Measurements from ENCODE around the gene STRN.

DNA sequence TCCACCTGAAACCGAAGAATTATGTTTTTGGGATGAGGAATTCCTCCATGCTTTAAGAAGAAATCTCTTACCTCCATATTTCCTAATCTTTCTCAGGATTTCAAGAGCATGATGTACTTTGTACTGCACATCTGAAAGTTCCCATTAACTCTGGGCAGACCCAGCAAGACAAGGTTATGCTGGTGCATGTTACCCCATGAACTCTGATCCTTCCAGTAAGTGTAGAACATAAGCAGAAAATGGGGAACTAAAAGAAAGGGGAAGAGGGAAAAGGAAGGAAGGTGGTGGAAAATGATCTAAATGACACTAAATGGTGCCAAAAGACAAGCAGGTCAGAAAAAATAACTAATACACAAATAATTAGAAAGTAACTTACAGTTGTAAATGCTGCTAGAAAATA, 50.7 kb downstream of the STRN start:
- TF ChIP-seq, protein P1, sequence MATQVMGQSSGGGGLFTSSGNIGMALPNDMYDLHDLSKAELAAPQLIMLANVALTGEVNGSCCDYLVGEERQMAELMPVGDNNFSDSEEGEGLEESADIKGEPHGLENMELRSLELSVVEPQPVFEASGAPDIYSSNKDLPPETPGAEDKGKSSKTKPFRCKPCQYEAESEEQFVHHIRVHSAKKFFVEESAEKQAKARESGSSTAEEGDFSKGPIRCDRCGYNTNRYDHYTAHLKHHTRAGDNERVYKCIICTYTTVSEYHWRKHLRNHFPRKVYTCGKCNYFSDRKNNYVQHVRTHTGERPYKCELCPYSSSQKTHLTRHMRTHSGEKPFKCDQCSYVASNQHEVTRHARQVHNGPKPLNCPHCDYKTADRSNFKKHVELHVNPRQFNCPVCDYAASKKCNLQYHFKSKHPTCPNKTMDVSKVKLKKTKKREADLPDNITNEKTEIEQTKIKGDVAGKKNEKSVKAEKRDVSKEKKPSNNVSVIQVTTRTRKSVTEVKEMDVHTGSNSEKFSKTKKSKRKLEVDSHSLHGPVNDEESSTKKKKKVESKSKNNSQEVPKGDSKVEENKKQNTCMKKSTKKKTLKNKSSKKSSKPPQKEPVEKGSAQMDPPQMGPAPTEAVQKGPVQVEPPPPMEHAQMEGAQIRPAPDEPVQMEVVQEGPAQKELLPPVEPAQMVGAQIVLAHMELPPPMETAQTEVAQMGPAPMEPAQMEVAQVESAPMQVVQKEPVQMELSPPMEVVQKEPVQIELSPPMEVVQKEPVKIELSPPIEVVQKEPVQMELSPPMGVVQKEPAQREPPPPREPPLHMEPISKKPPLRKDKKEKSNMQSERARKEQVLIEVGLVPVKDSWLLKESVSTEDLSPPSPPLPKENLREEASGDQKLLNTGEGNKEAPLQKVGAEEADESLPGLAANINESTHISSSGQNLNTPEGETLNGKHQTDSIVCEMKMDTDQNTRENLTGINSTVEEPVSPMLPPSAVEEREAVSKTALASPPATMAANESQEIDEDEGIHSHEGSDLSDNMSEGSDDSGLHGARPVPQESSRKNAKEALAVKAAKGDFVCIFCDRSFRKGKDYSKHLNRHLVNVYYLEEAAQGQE (IDR thresholded peaks at IDR 0.05; ENCODE audit: insufficient replicate concordance, low read depth), result no peak
- TF ChIP-seq, protein P2, sequence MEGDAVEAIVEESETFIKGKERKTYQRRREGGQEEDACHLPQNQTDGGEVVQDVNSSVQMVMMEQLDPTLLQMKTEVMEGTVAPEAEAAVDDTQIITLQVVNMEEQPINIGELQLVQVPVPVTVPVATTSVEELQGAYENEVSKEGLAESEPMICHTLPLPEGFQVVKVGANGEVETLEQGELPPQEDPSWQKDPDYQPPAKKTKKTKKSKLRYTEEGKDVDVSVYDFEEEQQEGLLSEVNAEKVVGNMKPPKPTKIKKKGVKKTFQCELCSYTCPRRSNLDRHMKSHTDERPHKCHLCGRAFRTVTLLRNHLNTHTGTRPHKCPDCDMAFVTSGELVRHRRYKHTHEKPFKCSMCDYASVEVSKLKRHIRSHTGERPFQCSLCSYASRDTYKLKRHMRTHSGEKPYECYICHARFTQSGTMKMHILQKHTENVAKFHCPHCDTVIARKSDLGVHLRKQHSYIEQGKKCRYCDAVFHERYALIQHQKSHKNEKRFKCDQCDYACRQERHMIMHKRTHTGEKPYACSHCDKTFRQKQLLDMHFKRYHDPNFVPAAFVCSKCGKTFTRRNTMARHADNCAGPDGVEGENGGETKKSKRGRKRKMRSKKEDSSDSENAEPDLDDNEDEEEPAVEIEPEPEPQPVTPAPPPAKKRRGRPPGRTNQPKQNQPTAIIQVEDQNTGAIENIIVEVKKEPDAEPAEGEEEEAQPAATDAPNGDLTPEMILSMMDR (IDR thresholded peaks at IDR 0.05; ENCODE audit: insufficient read depth, low read length), result no peak
- TF ChIP-seq SPI1 (IDR thresholded peaks at IDR 0.05; ENCODE audit: borderline replicate concordance, low read depth), result peak; percentile 93

All from HL-60 (cell line).